H9 (cell line): ENCODE results near the gene DGCR2. TPM values are rescaled to one million over a fixed set of nuclear protein-coding genes. Genes with fewer than 3 reads are reported as not detected.

Experiments
- DNase-seq: peaks from one replicate; pipeline ENCODE4 v3.0.0-alpha.2; 2017
- H2AFZ ChIP-seq: one replicate; pipeline ENCODE4 v1.6.1; 2013; ENCODE audit warnings: mild to moderate bottlenecking, low read length, control low read depth, moderate library complexity
- H2AK5ac ChIP-seq: 2 replicates; pipeline ENCODE4 v1.6.1; 2013; ENCODE audit warnings: low read length, control low read depth, mixed read lengths; ENCODE audit not compliant: insufficient read length
- H2BK120ac ChIP-seq: one replicate; pipeline ENCODE4 v1.6.1; 2013; ENCODE audit warnings: low read depth, mild to moderate bottlenecking, low read length, control low read depth, inconsistent platforms; ENCODE audit not compliant: poor library complexity, severe bottlenecking
- H2BK12ac ChIP-seq: 2 replicates; pipeline ENCODE4 v1.6.1; 2013; ENCODE audit warnings: low read length, control low read depth, mixed read lengths, low read depth; ENCODE audit not compliant: insufficient read length
- H2BK15ac ChIP-seq: 2 replicates; pipeline ENCODE4 v1.6.1; 2013; ENCODE audit warnings: low read depth, low read length, control low read depth
- H2BK20ac ChIP-seq: one replicate; pipeline ENCODE4 v1.6.1; 2013; ENCODE audit warnings: low read depth, mild to moderate bottlenecking, low read length, control low read depth, inconsistent platforms; ENCODE audit not compliant: poor library complexity, severe bottlenecking
- H2BK5ac ChIP-seq: 2 replicates; pipeline ENCODE4 v1.6.1; 2013; ENCODE audit warnings: low read length, control low read depth, mixed read lengths; ENCODE audit not compliant: insufficient read length
- H3K14ac ChIP-seq: 2 replicates; pipeline ENCODE4 v1.6.1; 2013; ENCODE audit warnings: low read length, control low read depth; ENCODE audit not compliant: insufficient read depth
- H3K18ac ChIP-seq: 2 replicates; pipeline ENCODE4 v1.6.1; 2013; ENCODE audit warnings: low read depth, mild to moderate bottlenecking, mixed read lengths, low read length, control low read depth; ENCODE audit not compliant: insufficient read length
- H3K23ac ChIP-seq: 2 replicates; pipeline ENCODE4 v1.6.1; 2013; ENCODE audit warnings: low read length, control low read depth, mixed read lengths, low read depth; ENCODE audit not compliant: insufficient read length
- H3K23me2 ChIP-seq: 2 replicates; pipeline ENCODE4 v1.6.1; 2013; ENCODE audit warnings: low read depth, mild to moderate bottlenecking, mixed read lengths, low read length, control low read depth; ENCODE audit not compliant: insufficient read length, poor library complexity, severe bottlenecking
- H3K27ac ChIP-seq: 2 replicates; pipeline ENCODE4 v1.5.1; 2013; ENCODE audit warnings: low read length, control low read depth, mixed read lengths, low read depth; ENCODE audit not compliant: insufficient read length
- H3K27me3 ChIP-seq: 2 replicates; pipeline ENCODE4 v1.6.1; 2013; ENCODE audit warnings: low read length, control low read depth, inconsistent platforms; ENCODE audit not compliant: insufficient read depth
- H3K4ac ChIP-seq: 2 replicates; pipeline ENCODE4 v1.6.1; 2013; ENCODE audit warnings: low read depth, mild to moderate bottlenecking, control low read depth, inconsistent platforms, low read length, moderate library complexity
- H3K4me1 ChIP-seq: 2 replicates; pipeline ENCODE4 v1.6.1; 2013; ENCODE audit warnings: low read length, control low read depth, inconsistent platforms; ENCODE audit not compliant: insufficient read depth
- H3K4me2 ChIP-seq: 2 replicates; pipeline ENCODE4 v1.6.1; 2013; ENCODE audit warnings: low read length, control low read depth, mixed read lengths; ENCODE audit not compliant: insufficient read length, insufficient read depth
- H3K56ac ChIP-seq: 2 replicates; pipeline ENCODE4 v1.6.1; 2013; ENCODE audit warnings: low read depth, mild to moderate bottlenecking, mixed read lengths, low read length, control low read depth; ENCODE audit not compliant: insufficient read length
- H3K79me1 ChIP-seq: 2 replicates; pipeline ENCODE4 v1.6.1; 2013; ENCODE audit warnings: low read depth, mild to moderate bottlenecking, moderate library complexity, low read length, control low read depth, inconsistent platforms; ENCODE audit not compliant: insufficient read depth, poor library complexity, severe bottlenecking
- H3K79me2 ChIP-seq: 2 replicates; pipeline ENCODE4 v1.6.1; 2013; ENCODE audit warnings: low read length, control low read depth, inconsistent platforms; ENCODE audit not compliant: insufficient read depth
- H3K9ac ChIP-seq: 2 replicates; pipeline ENCODE4 v1.6.1; 2013; ENCODE audit warnings: low read length, control low read depth, mixed read lengths; ENCODE audit not compliant: insufficient read length; ENCODE audit errors: extremely low read depth
- H3K9me3 ChIP-seq: one replicate; pipeline ENCODE4 v1.6.1; 2013; ENCODE audit warnings: low read depth, low read length, inconsistent platforms; ENCODE audit not compliant: control insufficient read depth
- H3T11ph ChIP-seq: one replicate; pipeline ENCODE4 v1.6.1; 2013; ENCODE audit warnings: mild to moderate bottlenecking, low read length, control low read depth, inconsistent platforms
- H4K20me1 ChIP-seq: one replicate; pipeline ENCODE4 v1.6.1; 2013; ENCODE audit not compliant: control insufficient read depth, insufficient read length, insufficient read depth
- H4K5ac ChIP-seq: 2 replicates; pipeline ENCODE4 v1.6.1; 2013; ENCODE audit warnings: low read depth, mild to moderate bottlenecking, mixed read lengths, low read length, control low read depth; ENCODE audit not compliant: insufficient read length
- H4K8ac ChIP-seq: replicated peaks from 2 replicates; pipeline ENCODE4 v1.6.1; 2013; ENCODE audit warnings: low read length, control low read depth, mixed read lengths, low read depth; ENCODE audit not compliant: insufficient read length
- H4K91ac ChIP-seq: 2 replicates; pipeline ENCODE4 v1.6.1; 2013; ENCODE audit warnings: low read depth, mild to moderate bottlenecking, moderate library complexity, mixed read lengths, low read length, control low read depth; ENCODE audit not compliant: insufficient read length
- H3K27ac Mint-ChIP-seq, 3 experiments: 2 replicates in 2 of 3; 3 replicates in 1 of 3; pipeline ENCODE4 v1.8.0; 2020 to 2021; ENCODE audit warnings: mixed read lengths in 3 of 3, mild to moderate bottlenecking in 1 of 3, moderate library complexity in 1 of 3
- H3K27me3 Mint-ChIP-seq: 2 replicates; pipeline ENCODE4 v1.8.0; 2021; ENCODE audit warnings: low read depth, mild to moderate bottlenecking, moderate library complexity, mixed read lengths
- H3K36me3 Mint-ChIP-seq, 3 experiments: 2 replicates in 2 of 3; 3 replicates in 1 of 3; pipeline ENCODE4 v1.8.0; 2020 to 2021; ENCODE audit warnings: low read depth in 3 of 3, mixed read lengths in 3 of 3; ENCODE audit not compliant: insufficient read depth in 1 of 3
- H3K4me1 Mint-ChIP-seq, 2 experiments: 2 replicates each; pipeline ENCODE4 v1.8.0; 2020; ENCODE audit warnings: mixed read lengths in 2 of 2
- H3K4me3 Mint-ChIP-seq, 2 experiments: 2 replicates in 1 of 2; 3 replicates in 1 of 2; pipeline ENCODE4 v1.8.0; 2020 to 2021; ENCODE audit warnings: mild to moderate bottlenecking in 2 of 2, mixed read lengths in 2 of 2, moderate library complexity in 1 of 2
- H3K9me3 Mint-ChIP-seq, 2 experiments: 2 replicates in 1 of 2; 3 replicates in 1 of 2; pipeline ENCODE4 v1.8.0; 2020; ENCODE audit warnings: mild to moderate bottlenecking in 2 of 2, mixed read lengths in 2 of 2, moderate library complexity in 1 of 2
- WGBS: extraction: QIAGEN DNeasy Blood & Tissue Kit; methylation state at CpG from one replicate; pipeline ENCODE4 v1.1.7; 2013; ENCODE audit warnings: missing lambda C conversion rate, low lambda C conversion rate, mixed read lengths; ENCODE audit not compliant: insufficient read length; ENCODE audit errors: extremely low coverage; 5-methylcytosine and 5-hydroxymethylcytosine counted together
- total RNA-seq: library from RNA; stranded (reverse); gene quantifications from 2 replicates; pipeline ENCODE4 v1.2.1, GENCODE V29; 2021
- TF ChIP-seq, protein P1 (sequence below): fragments of 200-600 bp; sonication (generic); conservative IDR thresholded peaks from 3 replicates; pipeline ENCODE4 v1.8.0; 2021; ENCODE audit warnings: antibody characterized with exemption, mild to moderate bottlenecking

DGCR2 gene
- total RNA-seq, 1 experiment from 2014 or later = 47.2 TPM

DNA sequence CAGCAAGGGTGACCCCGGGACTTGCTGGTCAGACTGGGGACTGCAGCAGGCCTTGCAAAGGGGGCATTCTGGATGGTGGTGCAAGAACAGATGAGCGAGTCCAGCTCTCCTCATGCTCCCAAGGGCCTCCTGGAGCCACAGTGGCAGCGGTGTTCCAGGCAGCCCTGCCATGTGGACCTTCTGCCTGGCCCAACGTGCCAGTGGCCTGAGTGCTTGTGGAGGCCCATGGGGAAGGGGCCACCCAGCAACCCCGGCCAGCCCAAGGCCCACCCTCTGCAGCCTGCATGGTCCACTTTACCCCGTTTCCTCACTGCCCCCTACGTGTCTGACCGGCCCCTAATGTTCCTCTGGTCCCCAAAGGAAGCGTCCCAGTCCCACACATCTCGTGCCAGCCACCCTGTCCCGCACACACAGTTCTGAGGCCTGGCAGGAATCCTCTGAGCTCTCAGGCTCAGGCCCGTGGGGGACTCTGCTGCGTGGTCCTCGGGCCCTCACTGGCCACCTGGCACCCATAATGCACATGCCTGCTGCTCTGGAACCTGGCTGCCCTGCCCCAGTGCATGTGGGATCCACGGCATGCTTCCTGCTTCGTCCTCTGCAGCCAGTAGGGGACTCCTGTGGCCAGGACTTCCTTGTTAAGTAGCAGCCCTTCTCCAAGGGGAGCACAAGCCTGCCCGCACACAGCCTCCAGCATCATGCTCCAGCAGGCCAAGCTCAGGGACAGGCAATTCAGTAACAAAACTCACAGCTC lies 85.5 kb downstream of the DGCR2 start:
- Mint-ChIP-seq H3K9me3 (no peaks in the 10 kb centered on the region), H3K27me3 (peaks cover 10% of the 10 kb centered on the region), H3K4me1 (peaks cover 4 to 11% of the 10 kb centered on the region in 2 experiments), H3K27ac (peak overlapping the region in 1 of 3 experiments; percentile 14; a peak in 1 of 7 replicates), H3K36me3 (peaks cover 4 to 25% (median 23%) of the 10 kb centered on the region in 3 experiments; a peak in 6 of 7 replicates), H3K4me3 (peak overlapping the region in 1 of 2 experiments; percentile 5; a peak in 1 of 5 replicates)
- Histone ChIP-seq H3K4me1 (no peaks in the 10 kb centered on the region), H3K4ac (no peak overlapping the region), H2BK12ac (no peak overlapping the region), H4K20me1 (no peaks in the 10 kb centered on the region), H2BK15ac (no peak overlapping the region), H2BK20ac (no peak overlapping the region), H3K79me1 (no peaks in the 10 kb centered on the region), H3K23me2 (no peaks in the 10 kb centered on the region), H3K9ac (no peak overlapping the region), H3K56ac (no peak overlapping the region), H3K27me3 (no peaks in the 10 kb centered on the region), H2BK5ac (no peak overlapping the region), H3K18ac (no peak overlapping the region), H3K79me2 (no peaks in the 10 kb centered on the region), H3K27ac (no peak overlapping the region), H2AFZ (no peak overlapping the region), H3K9me3 (no peaks in the 10 kb centered on the region), H3K14ac (no peak overlapping the region), H3K4me2 (no peak overlapping the region), H2BK120ac (no peak overlapping the region), H4K8ac (no peak overlapping the region), H2AK5ac (no peak overlapping the region), H4K5ac (no peak overlapping the region), H3K23ac (no peak overlapping the region), H4K91ac (no peak overlapping the region), H3T11ph (no peak overlapping the region)
- DNase-seq = peak; percentile 64
- TF ChIP-seq, protein P1, sequence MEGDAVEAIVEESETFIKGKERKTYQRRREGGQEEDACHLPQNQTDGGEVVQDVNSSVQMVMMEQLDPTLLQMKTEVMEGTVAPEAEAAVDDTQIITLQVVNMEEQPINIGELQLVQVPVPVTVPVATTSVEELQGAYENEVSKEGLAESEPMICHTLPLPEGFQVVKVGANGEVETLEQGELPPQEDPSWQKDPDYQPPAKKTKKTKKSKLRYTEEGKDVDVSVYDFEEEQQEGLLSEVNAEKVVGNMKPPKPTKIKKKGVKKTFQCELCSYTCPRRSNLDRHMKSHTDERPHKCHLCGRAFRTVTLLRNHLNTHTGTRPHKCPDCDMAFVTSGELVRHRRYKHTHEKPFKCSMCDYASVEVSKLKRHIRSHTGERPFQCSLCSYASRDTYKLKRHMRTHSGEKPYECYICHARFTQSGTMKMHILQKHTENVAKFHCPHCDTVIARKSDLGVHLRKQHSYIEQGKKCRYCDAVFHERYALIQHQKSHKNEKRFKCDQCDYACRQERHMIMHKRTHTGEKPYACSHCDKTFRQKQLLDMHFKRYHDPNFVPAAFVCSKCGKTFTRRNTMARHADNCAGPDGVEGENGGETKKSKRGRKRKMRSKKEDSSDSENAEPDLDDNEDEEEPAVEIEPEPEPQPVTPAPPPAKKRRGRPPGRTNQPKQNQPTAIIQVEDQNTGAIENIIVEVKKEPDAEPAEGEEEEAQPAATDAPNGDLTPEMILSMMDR = peak; percentile 30; the same call in 1 of the 3 replicates
- WGBS = no CpG with 5 or more reads among the region's 17 CpGs
